ENCODE data around the gene POGLUT3.

POGLUT3 gene

DNA sequence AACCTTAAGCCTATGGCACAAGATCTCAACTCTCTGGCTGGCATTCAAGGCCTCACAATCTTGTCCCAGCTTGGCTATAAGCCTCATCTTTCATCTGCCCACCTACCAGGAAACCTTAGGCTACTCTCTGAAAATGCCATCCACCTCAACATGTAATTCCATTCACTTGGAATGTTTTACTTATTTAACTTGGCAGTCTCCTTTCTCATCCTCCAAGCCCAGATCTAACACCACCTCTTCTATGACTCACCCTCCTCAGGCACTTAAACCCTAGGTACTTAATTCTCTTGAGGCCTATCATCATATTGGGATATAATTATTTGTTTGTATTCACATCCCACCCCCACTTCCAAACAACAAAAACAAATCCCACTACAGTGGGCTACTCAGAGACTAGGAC is 15.0 kb downstream of the POGLUT3 start:
- peaks cover 0 to 18% of the 10 kb centered on the region in 2 donors for H3K36me3 ChIP-seq (ENCODE audit: control insufficient read depth in 1 of 2, insufficient read depth in 2 of 2, low read length in 2 of 2)
- H3K4me1 ChIP-seq (ENCODE audit: control insufficient read depth in 1 of 2, insufficient read depth in 2 of 2, low read length in 2 of 2) = no peaks in the 10 kb centered on the region
- H3K27ac ChIP-seq (ENCODE audit: low read depth, low read length) = no peak overlapping the region

DNA sequence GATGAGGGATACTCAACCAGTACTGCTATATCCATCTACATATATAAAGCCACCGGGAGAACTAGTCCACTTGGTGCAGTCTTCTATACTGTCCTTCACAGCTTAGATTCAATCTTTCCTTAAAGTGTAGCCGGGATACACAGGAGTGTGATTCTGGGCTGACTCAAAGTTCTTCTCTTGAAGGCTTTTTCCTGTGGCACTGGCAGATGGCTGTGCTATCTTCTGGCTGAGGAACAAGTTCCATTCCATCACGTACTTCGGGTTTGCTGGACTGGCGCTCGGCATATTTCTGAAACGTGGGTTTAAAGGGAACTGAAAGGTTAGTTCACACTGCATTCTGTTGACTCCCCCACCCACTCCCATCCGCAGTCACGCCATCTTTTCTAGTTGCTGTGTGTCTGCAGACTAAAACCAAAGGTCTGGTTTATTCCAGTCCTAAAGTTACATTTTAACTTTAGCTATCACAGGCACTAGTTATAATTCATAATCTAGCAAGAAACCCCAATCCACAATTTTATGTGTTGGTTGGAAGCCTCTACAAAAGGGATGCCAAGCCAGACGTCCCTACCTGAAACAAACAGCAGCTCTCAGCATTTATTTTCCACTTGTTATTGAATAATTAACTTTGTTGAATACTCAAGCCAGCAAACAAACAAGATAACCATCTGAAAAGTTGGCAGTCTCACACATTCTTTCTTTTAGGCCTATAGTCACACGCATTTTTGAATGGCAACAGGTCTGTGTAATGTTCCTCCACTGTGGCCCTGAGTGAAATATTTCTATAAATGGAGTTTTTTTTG is 23.3 kb downstream of the POGLUT3 start:
- H3K27ac ChIP-seq (ENCODE audit: low read depth, low read length) = no peak overlapping the region
- no peaks in the 10 kb centered on the region for H3K4me1 ChIP-seq (ENCODE audit: control insufficient read depth in 1 of 2, insufficient read depth in 2 of 2, low read length in 2 of 2)
- H3K36me3 ChIP-seq (ENCODE audit: control insufficient read depth in 1 of 2, insufficient read depth in 2 of 2, low read length in 2 of 2) = peaks cover 0 to 18% of the 10 kb centered on the region in 2 donors
- no peak overlapping the region for H3K4me3 ChIP-seq (ENCODE audit: low read depth in 1 of 2, low read length in 2 of 2)
- H3K27me3 ChIP-seq (ENCODE audit: control insufficient read depth in 1 of 2, insufficient read depth in 2 of 2, low read length in 2 of 2) = no peaks in the 10 kb centered on the region
- H3K9me3 ChIP-seq (ENCODE audit: control insufficient read depth in 1 of 2, low read length in 2 of 2) = no peaks in the 10 kb centered on the region
- H3K9ac ChIP-seq (ENCODE audit: low read depth in 1 of 2, low read length in 2 of 2) = no peak overlapping the region

More for the DNA sequence above, 15.0 kb downstream of the POGLUT3 start:
- Histone ChIP-seq H3K4me3 (ENCODE audit: low read depth in 1 of 2, low read length in 2 of 2) (no peak overlapping the region), H3K27me3 (ENCODE audit: control insufficient read depth in 1 of 2, insufficient read depth in 2 of 2, low read length in 2 of 2) (no peaks in the 10 kb centered on the region), H3K9me3 (ENCODE audit: control insufficient read depth in 1 of 2, low read length in 2 of 2) (no peaks in the 10 kb centered on the region), H3K9ac (ENCODE audit: low read depth in 1 of 2, low read length in 2 of 2) (no peak overlapping the region)

DNA sequence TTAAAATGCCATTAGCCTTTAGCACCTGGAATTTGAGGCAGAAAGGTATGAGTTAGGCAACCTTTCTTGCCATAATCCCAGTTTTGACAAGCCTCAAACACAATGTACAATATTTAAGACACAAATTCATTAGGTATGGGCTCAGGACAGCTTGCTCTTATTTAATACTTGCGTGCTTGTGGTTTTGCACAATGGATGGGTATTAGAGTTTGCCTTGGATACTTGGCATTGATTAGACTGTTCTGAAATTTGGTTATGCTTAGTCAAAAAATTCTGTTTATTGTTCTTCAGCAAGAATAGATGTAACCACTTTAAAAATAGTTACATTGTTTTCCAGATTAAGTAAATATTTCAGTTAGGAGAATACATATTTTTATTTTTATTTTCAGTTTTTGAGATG is 25.5 kb downstream of the POGLUT3 start:
- no peak overlapping the region for H3K4me3 ChIP-seq (ENCODE audit: low read depth in 1 of 2, low read length in 2 of 2)
- H3K9me3 ChIP-seq (ENCODE audit: control insufficient read depth in 1 of 2, low read length in 2 of 2) = no peaks in the 10 kb centered on the region
- no peak overlapping the region for H3K27ac ChIP-seq (ENCODE audit: low read depth, low read length)
- no peaks in the 10 kb centered on the region for H3K4me1 ChIP-seq (ENCODE audit: control insufficient read depth in 1 of 2, insufficient read depth in 2 of 2, low read length in 2 of 2)
- H3K27me3 ChIP-seq (ENCODE audit: control insufficient read depth in 1 of 2, insufficient read depth in 2 of 2, low read length in 2 of 2) = no peaks in the 10 kb centered on the region
- H3K36me3 ChIP-seq (ENCODE audit: control insufficient read depth in 1 of 2, insufficient read depth in 2 of 2, low read length in 2 of 2) = peaks cover 0 to 13% of the 10 kb centered on the region in 2 donors
- no peak overlapping the region for H3K9ac ChIP-seq (ENCODE audit: low read depth in 1 of 2, low read length in 2 of 2)

DNA sequence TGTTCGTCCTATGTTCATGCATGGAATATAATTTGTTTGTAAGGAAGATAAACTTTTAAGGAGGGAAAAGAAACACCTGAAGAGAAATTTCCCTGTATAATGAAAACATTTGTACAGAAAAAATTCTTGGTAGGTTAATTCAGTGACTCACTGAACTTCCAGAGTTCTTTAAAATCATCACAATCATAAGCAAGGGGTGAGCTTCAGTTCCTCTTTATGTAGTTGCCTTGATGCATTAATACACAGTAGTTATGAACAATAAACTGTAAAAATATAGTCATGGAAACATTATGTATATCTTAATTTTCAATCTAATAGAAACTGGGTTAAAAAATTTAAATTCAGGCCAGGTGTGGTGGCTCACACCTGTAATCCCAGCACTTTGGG is 29.7 kb downstream of the POGLUT3 start:
- no peak overlapping the region for H3K27ac ChIP-seq (ENCODE audit: low read depth, low read length)
- H3K4me1 ChIP-seq (ENCODE audit: control insufficient read depth in 1 of 2, insufficient read depth in 2 of 2, low read length in 2 of 2) = peaks cover 0 to 5% of the 10 kb centered on the region in 2 donors
- H3K9me3 ChIP-seq (ENCODE audit: control insufficient read depth in 1 of 2, low read length in 2 of 2) = no peaks in the 10 kb centered on the region
- no peak overlapping the region for H3K9ac ChIP-seq (ENCODE audit: low read depth in 1 of 2, low read length in 2 of 2)
- H3K36me3 ChIP-seq (ENCODE audit: control insufficient read depth in 1 of 2, insufficient read depth in 2 of 2, low read length in 2 of 2) = no peaks in the 10 kb centered on the region
- H3K4me3 ChIP-seq (ENCODE audit: low read depth in 1 of 2, low read length in 2 of 2) = no peak overlapping the region
- H3K27me3 ChIP-seq (ENCODE audit: control insufficient read depth in 1 of 2, insufficient read depth in 2 of 2, low read length in 2 of 2) = no peaks in the 10 kb centered on the region

DNA sequence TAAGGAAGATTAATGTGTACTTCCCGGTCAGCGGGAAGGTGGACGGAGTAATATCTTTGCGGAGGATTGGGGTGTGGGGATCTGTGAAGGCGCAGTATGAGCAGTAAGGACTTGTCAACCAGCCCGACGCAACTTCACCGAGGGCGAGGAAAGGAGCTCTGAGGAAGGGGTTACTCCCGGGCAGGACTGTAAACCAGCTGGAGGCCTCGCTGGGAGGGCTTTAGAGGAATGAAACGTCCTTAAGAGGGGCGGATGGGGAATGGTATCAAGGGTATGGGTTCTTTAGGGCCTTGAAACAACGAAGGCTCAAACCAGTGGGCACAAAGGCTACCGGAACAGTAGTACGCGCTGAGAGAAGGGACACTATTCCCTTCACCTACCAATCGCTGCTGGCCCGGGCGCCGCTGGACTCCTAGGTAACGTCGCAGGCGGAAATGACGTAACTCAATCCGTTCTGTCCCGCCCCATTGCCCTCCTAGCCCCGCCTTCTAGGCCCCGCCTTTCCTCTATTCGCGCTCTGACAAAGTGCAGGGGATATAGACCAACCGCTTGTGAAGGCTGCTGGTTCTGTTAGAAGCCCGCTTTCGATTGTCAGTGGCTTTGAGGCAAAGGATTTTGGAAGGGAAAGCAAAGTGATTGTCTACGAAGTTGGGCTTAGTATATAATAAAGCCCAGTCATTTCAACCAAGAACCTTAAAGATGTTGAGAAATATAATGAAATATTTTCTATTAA is 30.9 kb downstream of the POGLUT3 start, which contains the start of gene C11orf65:
Gene C11orf65, minus strand, starts transcription at position 439 of the 733 bp plus-strand sequence. CDS start 5,970 bp downstream, outside the sequence.
- H3K36me3 ChIP-seq (ENCODE audit: control insufficient read depth in 1 of 2, insufficient read depth in 2 of 2, low read length in 2 of 2) = no peaks in the 10 kb centered on the region
- H3K27ac ChIP-seq (ENCODE audit: low read depth, low read length) = peak within 1 kb of the TSS; percentile 99
- H3K9me3 ChIP-seq (ENCODE audit: control insufficient read depth in 1 of 2, low read length in 2 of 2) = no peaks in the 10 kb centered on the region
- H3K27me3 ChIP-seq (ENCODE audit: control insufficient read depth in 1 of 2, insufficient read depth in 2 of 2, low read length in 2 of 2) = no peaks in the 10 kb centered on the region
- peaks cover 0 to 5% of the 10 kb centered on the region in 2 donors for H3K4me1 ChIP-seq (ENCODE audit: control insufficient read depth in 1 of 2, insufficient read depth in 2 of 2, low read length in 2 of 2)
- H3K4me3 ChIP-seq (ENCODE audit: low read depth in 1 of 2, low read length in 2 of 2) = peak within 1 kb of the TSS; percentile 80 to 96
- H3K9ac ChIP-seq (ENCODE audit: low read depth in 1 of 2, low read length in 2 of 2) = peak within 1 kb of the TSS; percentile 90 to 100

DNA sequence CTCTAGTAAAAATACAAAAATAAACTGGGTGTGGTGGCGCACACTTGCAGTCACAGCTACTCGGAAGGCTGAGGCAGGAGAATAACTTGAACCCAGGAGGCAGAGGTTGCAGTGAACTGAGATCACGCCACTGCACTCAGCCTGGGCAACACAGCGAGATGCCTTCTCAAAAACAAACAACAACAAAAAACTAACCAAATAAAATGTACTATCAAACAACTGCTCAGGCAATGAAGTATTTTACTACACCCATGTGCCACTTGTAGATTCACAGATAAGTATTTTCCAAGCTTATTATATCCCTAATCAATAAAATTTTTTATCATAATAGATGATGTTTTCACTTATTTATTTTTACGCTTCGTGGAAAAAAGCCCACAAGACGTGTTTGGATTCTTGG is 31.8 kb downstream of the POGLUT3 start:
- Histone ChIP-seq H3K27me3 (ENCODE audit: control insufficient read depth in 1 of 2, insufficient read depth in 2 of 2, low read length in 2 of 2) (no peaks in the 10 kb centered on the region), H3K36me3 (ENCODE audit: control insufficient read depth in 1 of 2, insufficient read depth in 2 of 2, low read length in 2 of 2) (no peaks in the 10 kb centered on the region), H3K27ac (ENCODE audit: low read depth, low read length) (peak overlapping the region; percentile 99), H3K4me3 (ENCODE audit: low read depth in 1 of 2, low read length in 2 of 2) (peak overlapping the region; percentile 80 to 96), H3K9ac (ENCODE audit: low read depth in 1 of 2, low read length in 2 of 2) (peak overlapping the region; percentile 90 to 100), H3K9me3 (ENCODE audit: control insufficient read depth in 1 of 2, low read length in 2 of 2) (no peaks in the 10 kb centered on the region), H3K4me1 (ENCODE audit: control insufficient read depth in 1 of 2, insufficient read depth in 2 of 2, low read length in 2 of 2) (peaks cover 0 to 5% of the 10 kb centered on the region in 2 donors)

DNA sequence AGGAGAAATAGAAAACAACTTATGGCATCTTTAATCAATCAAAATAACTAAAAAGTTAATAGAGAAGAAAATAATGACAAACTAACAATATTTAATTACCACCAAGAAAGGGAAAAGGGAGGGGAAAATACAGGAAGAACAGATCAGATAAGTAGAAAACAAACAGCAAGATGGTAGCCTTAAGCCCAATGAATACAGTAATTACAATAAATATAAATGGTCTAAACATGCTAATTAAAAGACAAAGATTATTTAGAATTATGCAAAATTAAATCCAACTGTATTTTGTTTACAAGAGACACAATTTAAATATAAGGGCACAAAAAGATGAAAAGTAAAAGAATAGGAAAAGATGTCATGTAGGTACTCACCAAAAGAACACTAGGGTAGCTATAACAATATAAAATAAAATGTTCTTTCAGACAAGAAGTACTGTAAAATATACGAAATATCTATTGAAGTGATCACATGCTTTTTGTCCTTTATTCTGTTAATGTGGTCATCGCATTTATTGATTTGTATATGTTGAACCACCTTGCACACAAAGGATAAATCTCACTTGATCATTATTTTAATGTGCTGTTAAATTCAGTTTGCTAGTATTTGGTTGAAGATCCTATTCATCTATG is 44.9 kb downstream of the POGLUT3 start:
- Histone ChIP-seq H3K4me1 (ENCODE audit: control insufficient read depth in 1 of 2, insufficient read depth in 2 of 2, low read length in 2 of 2) (no peaks in the 10 kb centered on the region), H3K9ac (ENCODE audit: low read depth in 1 of 2, low read length in 2 of 2) (no peak overlapping the region), H3K36me3 (ENCODE audit: control insufficient read depth in 1 of 2, insufficient read depth in 2 of 2, low read length in 2 of 2) (no peaks in the 10 kb centered on the region), H3K9me3 (ENCODE audit: control insufficient read depth in 1 of 2, low read length in 2 of 2) (peaks cover 4 to 6% of the 10 kb centered on the region in 2 donors), H3K27me3 (ENCODE audit: control insufficient read depth in 1 of 2, insufficient read depth in 2 of 2, low read length in 2 of 2) (no peaks in the 10 kb centered on the region), H3K4me3 (ENCODE audit: low read depth in 1 of 2, low read length in 2 of 2) (no peak overlapping the region), H3K27ac (ENCODE audit: low read depth, low read length) (no peak overlapping the region)

Measured in duodenal mucosa (tissue), 2 donors.